Gastroesophageal sphincter (tissue), 4 donors: ENCODE data around the gene CCNY. TPM values are rescaled to one million over a fixed set of nuclear protein-coding genes. Genes with fewer than 3 reads are reported as not detected.

Source experiments
- ATAC-seq: fragments of 150-250 bp; one replicate; pipeline ENCODE4 v1.9.1; 2016; ENCODE audit warnings: mild to moderate bottlenecking, moderate library complexity
- H3K27ac ChIP-seq, 4 donors: fragments of 200-600 bp; sonication (generic) in 3 of 4; 1 replicate in 3 of 4; 2 replicates in 1 of 4; pipeline ENCODE4 v1.5.1; 2016 to 2019
- H3K27me3 ChIP-seq: fragments of 200-600 bp; sonication (generic); one replicate; pipeline ENCODE4 v1.5.1; 2019
- H3K36me3 ChIP-seq, 2 donors: fragments of 200-600 bp; sonication (generic); one replicate each; pipeline ENCODE4 v1.5.1; 2019; ENCODE audit warnings: control low read depth in 1 of 2
- H3K4me1 ChIP-seq, 3 donors: fragments of 200-600 bp; sonication (generic); 1 replicate in 2 of 3; 2 replicates in 1 of 3; pipeline ENCODE4 v1.5.1; 2016 to 2019; ENCODE audit warnings: control low read depth in 2 of 3
- H3K4me3 ChIP-seq, 2 donors: fragments of 200-600 bp; sonication (generic); one replicate each; pipeline ENCODE4 v1.5.1; 2019; ENCODE audit warnings: mild to moderate bottlenecking in 1 of 2, moderate library complexity in 1 of 2
- H3K9me3 ChIP-seq, 3 donors: fragments of 200-600 bp; sonication (generic); one replicate each; pipeline ENCODE4 v1.5.1; 2017 to 2019; ENCODE audit warnings: control low read depth in 2 of 3
- CTCF ChIP-seq, 4 experiments: fragments of 200-600 bp in 2 of 4; fragments of 450-650 bp in 2 of 4; sonication (generic) in 1 of 4; IDR thresholded peaks; one replicate each; pipeline ENCODE4 v1.5.1; 2017 to 2019; ENCODE audit warnings: antibody characterized with exemption in 4 of 4, mild to moderate bottlenecking in 2 of 4, moderate library complexity in 2 of 4
- EP300 ChIP-seq: sonication (generic); formaldehyde crosslinking; IDR thresholded peaks from one replicate; pipeline ENCODE4 v1.6.1; 2017; ENCODE audit warnings: antibody characterized with exemption, mild to moderate bottlenecking
- POLR2A ChIP-seq, 2 donors: fragments of 450-650 bp; IDR thresholded peaks; one replicate each; pipeline ENCODE4 v1.6.1; 2017; ENCODE audit warnings: antibody characterized with exemption in 2 of 2, mild to moderate bottlenecking in 2 of 2, moderate library complexity in 1 of 2
- POLR2AphosphoS5 ChIP-seq: sonication (generic); formaldehyde crosslinking; IDR thresholded peaks from one replicate; pipeline ENCODE4 v1.6.1; 2017; ENCODE audit warnings: antibody characterized with exemption
- WGBS, 2 donors: methylation state at CpG; one replicate each; pipeline ENCODE4 v1.1.5; 2018; ENCODE audit warnings: low coverage in 1 of 2; 5-methylcytosine and 5-hydroxymethylcytosine counted together
- total RNA-seq, 4 donors: library from RNA; depleted of rRNA; stranded (reverse); fragments of >200 nt; gene quantifications; one replicate each; pipeline ENCODE4 v1.1.0, GENCODE V29; 2016

The CCNY gene
- total RNA-seq, 4 donors from 2014 or later: 35.5 to 106 (median 63.2) TPM

GRCh38 chr10:35554461-35555056, 218.2 kb downstream of the CCNY start:
- Histone ChIP-seq H3K4me1 (no peaks in the 10 kb centered on the region), H3K36me3 (peaks cover 0 to 32% of the 10 kb centered on the region in 2 donors), H3K4me3 (no peak overlapping the region), H3K27ac (no peak overlapping the region), H3K27me3 (no peaks in the 10 kb centered on the region), H3K9me3 (no peaks in the 10 kb centered on the region)
- 78 to 79% methylated on average over 3 of the region's 3 CpGs for WGBS, 2 donors
- ATAC-seq: no peak
- TF ChIP-seq POLR2A (IDR thresholded peaks at IDR 0.05) (no peak), CTCF (IDR thresholded peaks at IDR 0.05) (no peak), EP300 (no peak), POLR2AphosphoS5 (no peak)

- TF ChIP-seq CTCF (IDR thresholded peaks at IDR 0.05) (no peak), POLR2A (IDR thresholded peaks at IDR 0.05) (no peak), POLR2AphosphoS5 (no peak), EP300 (no peak)
- no peak overlapping the region for H3K4me3 ChIP-seq
- H3K9me3 ChIP-seq: no peaks in the 10 kb centered on the region
- H3K27ac ChIP-seq: no peak overlapping the region
- no peak for ATAC-seq
- peaks cover 0 to 47% of the 10 kb centered on the region in 2 donors for H3K36me3 ChIP-seq
- H3K27me3 ChIP-seq: no peaks in the 10 kb centered on the region
- WGBS, 2 donors: 89 to 92% methylated on average over 5 to 6 of the region's 6 CpGs
- H3K4me1 ChIP-seq: no peaks in the 10 kb centered on the region
Observed at GRCh38 chr10:35555962-35556930, 219.9 kb downstream of the CCNY start.

GRCh38 chr10:35558276-35558675, 222.0 kb downstream of the CCNY start:
- Histone ChIP-seq H3K27me3 (no peaks in the 10 kb centered on the region), H3K4me3 (no peak overlapping the region), H3K9me3 (no peaks in the 10 kb centered on the region), H3K4me1 (peaks cover 0 to 3% (median 0%) of the 10 kb centered on the region in 3 donors), H3K36me3 (peaks cover 0 to 44% of the 10 kb centered on the region in 2 donors), H3K27ac (no peak overlapping the region)
- TF ChIP-seq POLR2A (IDR thresholded peaks at IDR 0.05) (no peak), EP300 (no peak), CTCF (IDR thresholded peaks at IDR 0.05) (no peak)
- WGBS, 2 donors: 100% methylated on average over 1 of the region's 1 CpG
- no peak for ATAC-seq

- H3K27ac ChIP-seq: no peak overlapping the region
- H3K4me1 ChIP-seq: peaks cover 0 to 14% (median 4%) of the 10 kb centered on the region in 3 donors
- H3K27me3 ChIP-seq: no peaks in the 10 kb centered on the region
- ATAC-seq: no peak
- WGBS, 2 donors: no CpG with 5 or more reads among the region's 5 CpGs
- TF ChIP-seq CTCF (IDR thresholded peaks at IDR 0.05) (no peak), EP300 (no peak), POLR2AphosphoS5 (no peak), POLR2A (IDR thresholded peaks at IDR 0.05) (no peak)
- no peaks in the 10 kb centered on the region for H3K9me3 ChIP-seq
- H3K36me3 ChIP-seq: peaks cover 0 to 33% of the 10 kb centered on the region in 2 donors
- H3K4me3 ChIP-seq: no peak overlapping the region
Observed at GRCh38 chr10:35559416-35559815, 223.1 kb downstream of the CCNY start.
